ENCODE results near the gene KDM1A. TPM values are rescaled to one million over a fixed set of nuclear protein-coding genes. Genes with fewer than 3 reads are reported as not detected.

The KDM1A gene
- total RNA-seq: 10 to 100 TPM; 41.6 to 73.2 (median 68.5) TPM

DNA sequence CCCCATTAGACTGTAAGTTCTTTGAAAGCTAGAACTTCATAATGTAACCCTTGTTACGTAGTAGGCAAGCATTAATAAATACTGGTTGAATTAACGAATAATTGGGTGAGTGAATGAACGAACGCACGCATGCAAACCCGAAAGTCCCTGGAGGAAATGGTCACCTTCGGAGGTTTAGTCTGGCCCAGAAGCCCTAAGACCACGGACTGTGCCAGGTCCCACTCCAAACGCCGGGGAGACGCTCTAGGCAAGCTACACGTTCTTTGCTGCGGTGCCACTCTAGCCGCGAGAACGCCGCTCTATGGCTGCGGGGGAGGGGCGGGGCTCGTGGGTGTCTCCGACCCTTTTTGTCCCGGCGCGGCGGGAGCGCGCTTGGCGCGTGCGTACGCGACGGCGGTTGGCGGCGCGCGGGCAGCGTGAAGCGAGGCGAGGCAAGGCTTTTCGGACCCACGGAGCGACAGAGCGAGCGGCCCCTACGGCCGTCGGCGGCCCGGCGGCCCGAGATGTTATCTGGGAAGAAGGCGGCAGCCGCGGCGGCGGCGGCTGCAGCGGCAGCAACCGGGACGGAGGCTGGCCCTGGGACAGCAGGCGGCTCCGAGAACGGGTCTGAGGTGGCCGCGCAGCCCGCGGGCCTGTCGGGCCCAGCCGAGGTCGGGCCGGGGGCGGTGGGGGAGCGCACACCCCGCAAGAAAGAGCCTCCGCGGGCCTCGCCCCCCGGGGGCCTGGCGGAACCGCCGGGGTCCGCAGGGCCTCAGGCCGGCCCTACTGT is at the start of gene KDM1A:
KDM1A (plus strand) TSS at position 375 of the 769 bp plus-strand sequence; CDS start at position 504, 129 bp downstream.
- Histone ChIP-seq H3K9me3 (peaks cover 0 to 8% of the 10 kb centered on the region in 2 donors), H3K27me3 (no peaks in the 10 kb centered on the region), H3K4me1 (peaks cover 0 to 6% of the 10 kb centered on the region in 2 donors), H3K4me3 (peak within 1 kb of the TSS; percentile 98 to 99 (median 99)), H3K36me3 (no peaks in the 10 kb centered on the region), H3K27ac (peak within 1 kb of the TSS; percentile 91 to 92)
- TF ChIP-seq POLR2AphosphoS5 (IDR thresholded peaks at IDR 0.05) (peak; percentile 83 to 87 (median 87)), POLR2A (IDR thresholded peaks at IDR 0.05) (peak; percentile 45)
- TF ChIP-seq, protein P1, sequence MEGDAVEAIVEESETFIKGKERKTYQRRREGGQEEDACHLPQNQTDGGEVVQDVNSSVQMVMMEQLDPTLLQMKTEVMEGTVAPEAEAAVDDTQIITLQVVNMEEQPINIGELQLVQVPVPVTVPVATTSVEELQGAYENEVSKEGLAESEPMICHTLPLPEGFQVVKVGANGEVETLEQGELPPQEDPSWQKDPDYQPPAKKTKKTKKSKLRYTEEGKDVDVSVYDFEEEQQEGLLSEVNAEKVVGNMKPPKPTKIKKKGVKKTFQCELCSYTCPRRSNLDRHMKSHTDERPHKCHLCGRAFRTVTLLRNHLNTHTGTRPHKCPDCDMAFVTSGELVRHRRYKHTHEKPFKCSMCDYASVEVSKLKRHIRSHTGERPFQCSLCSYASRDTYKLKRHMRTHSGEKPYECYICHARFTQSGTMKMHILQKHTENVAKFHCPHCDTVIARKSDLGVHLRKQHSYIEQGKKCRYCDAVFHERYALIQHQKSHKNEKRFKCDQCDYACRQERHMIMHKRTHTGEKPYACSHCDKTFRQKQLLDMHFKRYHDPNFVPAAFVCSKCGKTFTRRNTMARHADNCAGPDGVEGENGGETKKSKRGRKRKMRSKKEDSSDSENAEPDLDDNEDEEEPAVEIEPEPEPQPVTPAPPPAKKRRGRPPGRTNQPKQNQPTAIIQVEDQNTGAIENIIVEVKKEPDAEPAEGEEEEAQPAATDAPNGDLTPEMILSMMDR (IDR thresholded peaks at IDR 0.05): no peak
- intact Hi-C loops (cut with DNase I; ENCODE audit: low total_unique reads): no loop called here
- peak; percentile 94 to 97 for DNase-seq (ENCODE audit: low spot score in 2 of 2)

- TF ChIP-seq POLR2A (IDR thresholded peaks at IDR 0.05) (no peak), POLR2AphosphoS5 (IDR thresholded peaks at IDR 0.05) (no peak)
- TF ChIP-seq, protein P1 (IDR thresholded peaks at IDR 0.05): no peak
- H3K27ac ChIP-seq: no peak overlapping the region
- no peak overlapping the region for H3K4me3 ChIP-seq
- intact Hi-C loops (cut with DNase I; ENCODE audit: low total_unique reads): no loop called here
- no peaks in the 10 kb centered on the region for H3K4me1 ChIP-seq
- H3K36me3 ChIP-seq: no peaks in the 10 kb centered on the region
- no peak for DNase-seq (ENCODE audit: low spot score in 2 of 2)
- H3K9me3 ChIP-seq: no peaks in the 10 kb centered on the region
- H3K27me3 ChIP-seq: peaks cover 0 to 13% of the 10 kb centered on the region in 2 donors
Measured at GRCh38 chr1:22970096-22970495, 49.2 kb upstream of the KDM1A start.

GRCh38 chr1:22971161-22971560 is 48.1 kb upstream of the KDM1A start:
- H3K4me3 ChIP-seq: no peak overlapping the region
- peaks cover 0 to 13% of the 10 kb centered on the region in 2 donors for H3K27me3 ChIP-seq
- no peak overlapping the region for H3K27ac ChIP-seq
- peak in 1 of 2 donors; percentile 6 for DNase-seq (ENCODE audit: low spot score in 2 of 2)
- TF ChIP-seq, protein P1 (IDR thresholded peaks at IDR 0.05): no peak
- no peak for TF ChIP-seq POLR2A (IDR thresholded peaks at IDR 0.05)
- TF ChIP-seq POLR2AphosphoS5 (IDR thresholded peaks at IDR 0.05): no peak
- intact Hi-C loops (cut with DNase I; ENCODE audit: low total_unique reads): no loop called here
- H3K36me3 ChIP-seq: no peaks in the 10 kb centered on the region
- no peaks in the 10 kb centered on the region for H3K4me1 ChIP-seq
- no peaks in the 10 kb centered on the region for H3K9me3 ChIP-seq

GRCh38 chr1:22971611-22972405 is 47.5 kb upstream of the KDM1A start:
- Histone ChIP-seq H3K4me1 (no peaks in the 10 kb centered on the region), H3K9me3 (no peaks in the 10 kb centered on the region), H3K4me3 (no peak overlapping the region), H3K27me3 (peaks cover 0 to 13% of the 10 kb centered on the region in 2 donors), H3K27ac (no peak overlapping the region), H3K36me3 (no peaks in the 10 kb centered on the region)
- no peak for DNase-seq (ENCODE audit: low spot score in 2 of 2)
- intact Hi-C loops (cut with DNase I; ENCODE audit: low total_unique reads): no loop called here
- TF ChIP-seq, protein P1 (IDR thresholded peaks at IDR 0.05): no peak
- TF ChIP-seq POLR2A (IDR thresholded peaks at IDR 0.05) (no peak), POLR2AphosphoS5 (IDR thresholded peaks at IDR 0.05) (no peak)

DNA sequence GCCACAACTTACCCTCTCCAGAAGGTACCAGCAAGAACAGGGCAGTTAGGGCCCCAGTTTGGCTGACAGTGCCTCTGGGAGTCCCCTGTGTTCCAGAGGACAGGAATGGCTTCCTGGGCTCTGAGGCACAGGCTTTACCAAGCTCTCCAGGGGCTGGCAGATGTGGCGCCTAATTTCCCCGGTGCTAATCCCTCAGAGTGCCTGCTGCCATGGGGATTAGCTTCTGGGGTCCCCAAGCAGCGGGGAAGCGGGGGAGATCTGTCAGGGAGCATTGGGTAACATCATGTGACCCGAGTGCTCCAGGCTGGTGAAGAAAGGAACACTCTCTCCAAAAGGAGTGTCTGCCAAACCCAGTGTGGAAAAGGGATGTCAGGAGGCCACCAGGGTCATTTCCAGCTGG is 46.5 kb upstream of the KDM1A start, which contains the start of gene LACTBL1:
LACTBL1 (minus strand) TSS at position 107 of the 400 bp plus-strand sequence. CDS start 550 bp downstream, outside the sequence.
- H3K27me3 ChIP-seq: peaks cover 0 to 13% of the 10 kb centered on the region in 2 donors
- intact Hi-C loops (cut with DNase I; ENCODE audit: low total_unique reads): no loop called here

More for the DNA sequence above, 46.5 kb upstream of the KDM1A start, which contains the start of gene LACTBL1:
- H3K9me3 ChIP-seq: no peaks in the 10 kb centered on the region
- TF ChIP-seq POLR2A (IDR thresholded peaks at IDR 0.05) (no peak), POLR2AphosphoS5 (IDR thresholded peaks at IDR 0.05) (no peak)
- TF ChIP-seq, protein P1 (IDR thresholded peaks at IDR 0.05): no peak
- no peak within 1 kb of the TSS for H3K27ac ChIP-seq
- DNase-seq (ENCODE audit: low spot score in 2 of 2): no peak
- H3K4me1 ChIP-seq: no peaks in the 10 kb centered on the region
- H3K36me3 ChIP-seq: no peaks in the 10 kb centered on the region
- H3K4me3 ChIP-seq: no peak within 1 kb of the TSS
